Gastroesophageal sphincter (tissue), 3 donors: ENCODE results near the gene SKP1.

Experiments
- POLR2A ChIP-seq, 2 donors: fragments of 450-650 bp; IDR thresholded peaks; one replicate each; pipeline ENCODE4 v1.6.1; 2017; ENCODE audit warnings: antibody characterized with exemption in 2 of 2, mild to moderate bottlenecking in 2 of 2, moderate library complexity in 1 of 2
- POLR2AphosphoS5 ChIP-seq: sonication (generic); formaldehyde crosslinking; IDR thresholded peaks from one replicate; pipeline ENCODE4 v1.6.1; 2017; ENCODE audit warnings: antibody characterized with exemption
- TF ChIP-seq, protein P1 (sequence below), 4 experiments: fragments of 200-600 bp in 2 of 4; fragments of 450-650 bp in 2 of 4; sonication (generic) in 1 of 4; IDR thresholded peaks; one replicate each; pipeline ENCODE4 v1.5.1; 2017 to 2019; ENCODE audit warnings: antibody characterized with exemption in 4 of 4, mild to moderate bottlenecking in 2 of 4, moderate library complexity in 2 of 4

DNA sequence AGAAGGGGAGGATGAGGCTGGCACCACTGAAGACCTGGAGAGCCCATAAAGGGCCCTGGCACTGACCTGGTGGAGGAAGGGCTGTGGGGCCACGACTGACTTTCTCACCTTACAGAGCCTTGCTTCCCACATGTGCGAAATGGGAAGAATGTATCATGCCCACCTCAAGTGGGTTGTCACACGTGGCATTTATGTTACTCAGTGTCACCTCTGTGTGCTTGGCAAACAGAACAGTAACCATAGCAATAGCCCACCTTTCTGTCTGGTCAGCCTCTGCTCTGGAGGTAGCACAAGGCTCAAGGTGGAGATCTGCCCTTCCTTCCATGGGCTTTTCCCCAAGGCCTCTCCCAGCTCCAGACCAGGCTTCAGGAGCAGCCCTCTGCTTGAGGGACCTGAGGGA is 45.6 kb downstream of the SKP1 start:
- TF ChIP-seq, protein P1, sequence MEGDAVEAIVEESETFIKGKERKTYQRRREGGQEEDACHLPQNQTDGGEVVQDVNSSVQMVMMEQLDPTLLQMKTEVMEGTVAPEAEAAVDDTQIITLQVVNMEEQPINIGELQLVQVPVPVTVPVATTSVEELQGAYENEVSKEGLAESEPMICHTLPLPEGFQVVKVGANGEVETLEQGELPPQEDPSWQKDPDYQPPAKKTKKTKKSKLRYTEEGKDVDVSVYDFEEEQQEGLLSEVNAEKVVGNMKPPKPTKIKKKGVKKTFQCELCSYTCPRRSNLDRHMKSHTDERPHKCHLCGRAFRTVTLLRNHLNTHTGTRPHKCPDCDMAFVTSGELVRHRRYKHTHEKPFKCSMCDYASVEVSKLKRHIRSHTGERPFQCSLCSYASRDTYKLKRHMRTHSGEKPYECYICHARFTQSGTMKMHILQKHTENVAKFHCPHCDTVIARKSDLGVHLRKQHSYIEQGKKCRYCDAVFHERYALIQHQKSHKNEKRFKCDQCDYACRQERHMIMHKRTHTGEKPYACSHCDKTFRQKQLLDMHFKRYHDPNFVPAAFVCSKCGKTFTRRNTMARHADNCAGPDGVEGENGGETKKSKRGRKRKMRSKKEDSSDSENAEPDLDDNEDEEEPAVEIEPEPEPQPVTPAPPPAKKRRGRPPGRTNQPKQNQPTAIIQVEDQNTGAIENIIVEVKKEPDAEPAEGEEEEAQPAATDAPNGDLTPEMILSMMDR (IDR thresholded peaks at IDR 0.05), result no peak
- TF ChIP-seq POLR2A (IDR thresholded peaks at IDR 0.05) (no peak), POLR2AphosphoS5 (no peak)
